KOPT-K1 (cell line): ENCODE measurements around the gene PRPF40A.

ENCODE experiments used
- H3K27ac ChIP-seq: fragments of 200-600 bp; sonication (generic); 2 replicates; pipeline ENCODE4 v1.5.1; 2016; ENCODE audit warnings: antibody characterized with exemption, mild to moderate bottlenecking, low read depth, low read length; ENCODE audit not compliant: poor library complexity, severe bottlenecking
- H3K36me3 ChIP-seq: fragments of 200-600 bp; sonication (generic); 2 replicates; pipeline ENCODE4 v1.5.1; 2017; ENCODE audit warnings: antibody characterized with exemption, mild to moderate bottlenecking, low read length, moderate library complexity; ENCODE audit not compliant: insufficient read depth
- H3K9me3 ChIP-seq: fragments of 200-600 bp; sonication (generic); 2 replicates; pipeline ENCODE4 v1.5.1; 2017; ENCODE audit warnings: antibody characterized with exemption, low read length, mild to moderate bottlenecking; ENCODE audit not compliant: insufficient read depth, poor library complexity, severe bottlenecking

Gene PRPF40A

GRCh38 chr2:152626911-152627339, 90.3 kb downstream of the PRPF40A start:
- H3K9me3 ChIP-seq, result no peaks in the 10 kb centered on the region
- no peak overlapping the region for H3K27ac ChIP-seq
- no peaks in the 10 kb centered on the region for H3K36me3 ChIP-seq

GRCh38 chr2:152624805-152625204, 92.5 kb downstream of the PRPF40A start:
- no peak overlapping the region for H3K27ac ChIP-seq
- H3K9me3 ChIP-seq, result no peaks in the 10 kb centered on the region
- H3K36me3 ChIP-seq, result no peaks in the 10 kb centered on the region

GRCh38 chr2:152623775-152624174, 93.5 kb downstream of the PRPF40A start:
- Histone ChIP-seq H3K27ac (no peak overlapping the region), H3K36me3 (no peaks in the 10 kb centered on the region), H3K9me3 (no peaks in the 10 kb centered on the region)

- Histone ChIP-seq H3K27ac (no peak overlapping the region), H3K36me3 (no peaks in the 10 kb centered on the region)
Measured at GRCh38 chr2:152623076-152623740, 94.1 kb downstream of the PRPF40A start.

GRCh38 chr2:152622219-152622618, 95.0 kb downstream of the PRPF40A start:
- no peak overlapping the region for H3K27ac ChIP-seq
- H3K9me3 ChIP-seq, result no peaks in the 10 kb centered on the region
- H3K36me3 ChIP-seq, result no peaks in the 10 kb centered on the region

More at GRCh38 chr2:152623076-152623740, 94.1 kb downstream of the PRPF40A start:
- H3K9me3 ChIP-seq, result no peaks in the 10 kb centered on the region

GRCh38 chr2:152620985-152621384, 96.3 kb downstream of the PRPF40A start:
- Histone ChIP-seq H3K27ac (no peak overlapping the region), H3K36me3 (no peaks in the 10 kb centered on the region), H3K9me3 (no peaks in the 10 kb centered on the region)

GRCh38 chr2:152620208-152620607, 97.1 kb downstream of the PRPF40A start:
- no peak overlapping the region for H3K27ac ChIP-seq
- H3K36me3 ChIP-seq, result no peaks in the 10 kb centered on the region
- no peaks in the 10 kb centered on the region for H3K9me3 ChIP-seq

GRCh38 chr2:152618193-152618564, 99.1 kb downstream of the PRPF40A start:
- Histone ChIP-seq H3K36me3 (no peaks in the 10 kb centered on the region), H3K9me3 (no peaks in the 10 kb centered on the region), H3K27ac (no peak overlapping the region)

- Histone ChIP-seq H3K9me3 (no peaks in the 10 kb centered on the region), H3K36me3 (no peaks in the 10 kb centered on the region), H3K27ac (no peak overlapping the region)
Measured at GRCh38 chr2:152617456-152618192, 99.6 kb downstream of the PRPF40A start.

- H3K36me3 ChIP-seq, result no peaks in the 10 kb centered on the region
- H3K9me3 ChIP-seq, result no peaks in the 10 kb centered on the region
- no peak overlapping the region for H3K27ac ChIP-seq
Measured at GRCh38 chr2:152615177-152615576, 102.1 kb downstream of the PRPF40A start.

- Histone ChIP-seq H3K36me3 (no peaks in the 10 kb centered on the region), H3K27ac (no peak overlapping the region)
Measured at GRCh38 chr2:152613235-152613634, 104.0 kb downstream of the PRPF40A start.

GRCh38 chr2:152611458-152612231, 105.6 kb downstream of the PRPF40A start:
- Histone ChIP-seq H3K27ac (no peak overlapping the region), H3K9me3 (no peaks in the 10 kb centered on the region), H3K36me3 (no peaks in the 10 kb centered on the region)

More at GRCh38 chr2:152613235-152613634, 104.0 kb downstream of the PRPF40A start:
- H3K9me3 ChIP-seq, result no peaks in the 10 kb centered on the region

- Histone ChIP-seq H3K9me3 (no peaks in the 10 kb centered on the region), H3K36me3 (no peaks in the 10 kb centered on the region), H3K27ac (no peak overlapping the region)
Measured at GRCh38 chr2:152609699-152610098, 107.6 kb downstream of the PRPF40A start.

GRCh38 chr2:152609154-152609553, 108.1 kb downstream of the PRPF40A start:
- H3K36me3 ChIP-seq, result no peaks in the 10 kb centered on the region
- H3K9me3 ChIP-seq, result no peaks in the 10 kb centered on the region
- H3K27ac ChIP-seq, result no peak overlapping the region

GRCh38 chr2:152607793-152608300, 109.4 kb downstream of the PRPF40A start:
- Histone ChIP-seq H3K36me3 (no peaks in the 10 kb centered on the region), H3K27ac (no peak overlapping the region), H3K9me3 (no peaks in the 10 kb centered on the region)
